Brain microvascular endothelial cell (primary cell): ENCODE data around the gene KCNJ13.
"Not testable (repeated sequence)": the region's sequence is repeated elsewhere in the genome, so short reads cannot be mapped to it uniquely, and the experiment has no call there.

ENCODE experiments used
- DNase-seq: peaks from one replicate; pipeline ENCODE4 v3.0.0-alpha.2; 2020
- H3K27ac ChIP-seq: fragments of 250-450 bp; sonication (Bioruptor Pico); 2 replicates; pipeline ENCODE4 v1.5.1; 2020; ENCODE audit warnings: mild to moderate bottlenecking, moderate library complexity
- H3K27me3 ChIP-seq: fragments of 250-450 bp; sonication (Bioruptor Pico); replicated peaks from 2 replicates; pipeline ENCODE4 v1.5.1; 2020; ENCODE audit warnings: mild to moderate bottlenecking
- H3K36me3 ChIP-seq: fragments of 250-450 bp; sonication (Bioruptor Pico); replicated peaks from 2 replicates; pipeline ENCODE4 v1.5.1; 2020; ENCODE audit warnings: mild to moderate bottlenecking
- H3K4me3 ChIP-seq: 2 replicates; pipeline ENCODE4 v1.5.1; 2011; ENCODE audit warnings: low read depth, mild to moderate bottlenecking, control low read depth, low read length, moderate library complexity
- CTCF ChIP-seq: IDR thresholded peaks from 2 replicates; pipeline ENCODE4 v1.5.1; 2011; ENCODE audit warnings: low read depth, mild to moderate bottlenecking, moderate library complexity, low read length, control low read depth, inconsistent platforms; ENCODE audit errors: missing control alignments
- in situ Hi-C: cut with HindIII; loops from 2 replicates; pipeline ENCODE4 v1.10.0; 2017; ENCODE audit warnings: low sequenced_read_pairs, low pct_ligation_motif_present

KCNJ13 gene

GRCh38 chr2:232728785-232729184 lies 47.6 kb downstream of the KCNJ13 start:
- TF ChIP-seq CTCF: no peak
- H3K4me3 ChIP-seq: no peak overlapping the region
- H3K36me3 ChIP-seq: peaks cover 9% of the 10 kb centered on the region
- in situ Hi-C loops: no loop called here
- no peaks in the 10 kb centered on the region for H3K27me3 ChIP-seq
- no peak overlapping the region for H3K27ac ChIP-seq
- DNase-seq: no peak

GRCh38 chr2:232723027-232723426 lies 53.3 kb downstream of the KCNJ13 start:
- Histone ChIP-seq H3K27ac (no peak overlapping the region), H3K36me3 (peaks cover 3% of the 10 kb centered on the region), H3K4me3 (no peak overlapping the region), H3K27me3 (no peaks in the 10 kb centered on the region)
- in situ Hi-C loops: no loop called here
- DNase-seq: no peak
- no peak for TF ChIP-seq CTCF

- H3K36me3 ChIP-seq: peaks cover 3% of the 10 kb centered on the region
- no peak overlapping the region for H3K27ac ChIP-seq
Observed at GRCh38 chr2:232721882-232722281, 54.5 kb downstream of the KCNJ13 start.

GRCh38 chr2:232721261-232721660 lies 55.1 kb downstream of the KCNJ13 start:
- DNase-seq: no peak
- in situ Hi-C loops: no loop called here

More at GRCh38 chr2:232721882-232722281, 54.5 kb downstream of the KCNJ13 start:
- no peaks in the 10 kb centered on the region for H3K27me3 ChIP-seq
- no peak for DNase-seq
- in situ Hi-C loops: no loop called here
- TF ChIP-seq CTCF: no peak
- H3K4me3 ChIP-seq: no peak overlapping the region

GRCh38 chr2:232720056-232720455 lies 56.3 kb downstream of the KCNJ13 start:
- H3K4me3 ChIP-seq, H3K27me3 ChIP-seq, H3K36me3 ChIP-seq, DNase-seq, H3K27ac ChIP-seq, in situ Hi-C loops: not testable (repeated sequence)

More at GRCh38 chr2:232721261-232721660, 55.1 kb downstream of the KCNJ13 start:
- Histone ChIP-seq H3K4me3 (no peak overlapping the region), H3K27ac (no peak overlapping the region), H3K27me3 (no peaks in the 10 kb centered on the region), H3K36me3 (peaks cover 3% of the 10 kb centered on the region)
- no peak for TF ChIP-seq CTCF
